ENCODE measurements around the gene HELB.
"Not testable (repeated sequence)": the region's sequence is repeated elsewhere in the genome, so short reads cannot be mapped to it uniquely, and the experiment has no call there.

The HELB gene

DNA sequence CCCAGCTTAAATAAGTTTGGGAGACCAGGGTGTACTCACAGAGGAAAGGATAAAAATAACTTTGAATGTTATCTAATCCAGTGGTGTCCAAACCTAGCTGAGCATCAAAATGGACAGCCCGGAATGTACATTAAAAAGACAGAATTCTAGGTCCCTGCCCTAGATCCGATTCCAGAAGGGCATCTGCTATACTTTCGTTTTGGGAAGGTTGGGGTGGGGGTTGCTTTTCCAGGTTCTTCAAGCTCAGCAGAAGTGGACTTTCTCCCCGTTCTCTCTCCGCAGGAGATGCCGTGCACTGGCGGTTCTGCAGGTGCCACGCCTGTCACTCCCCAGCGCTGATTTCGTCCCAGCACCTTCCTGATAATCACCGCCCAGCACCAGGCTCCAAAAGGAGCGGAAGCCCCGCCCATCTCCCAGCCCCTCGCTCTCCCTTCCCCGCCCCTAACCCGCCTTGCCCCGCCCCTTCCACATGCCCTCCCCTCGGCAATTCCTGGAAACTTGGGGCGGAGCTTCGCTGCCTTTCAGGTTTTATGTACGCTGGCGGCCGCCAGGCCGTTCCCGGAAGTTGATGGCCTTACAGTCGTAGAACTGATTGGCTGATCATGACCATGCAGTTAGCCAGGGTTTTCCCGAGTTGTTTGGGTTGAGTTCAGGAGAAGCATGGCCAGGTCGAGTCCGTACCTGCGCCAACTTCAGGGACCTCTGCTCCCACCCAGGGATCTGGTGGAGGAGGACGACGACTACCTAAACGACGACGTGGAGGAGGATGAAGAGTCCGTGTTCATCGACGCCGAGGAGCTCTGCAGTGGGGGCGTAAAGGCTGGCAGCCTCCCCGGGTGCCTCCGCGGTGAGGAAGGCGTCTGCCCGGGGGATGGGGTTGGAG lies at the start of gene HELB:
HELB (plus strand) TSS at position 550 of the 883 bp plus-strand sequence; CDS start at position 661, 111 bp downstream.
- peak; percentile 99 for DNase-seq

DNA sequence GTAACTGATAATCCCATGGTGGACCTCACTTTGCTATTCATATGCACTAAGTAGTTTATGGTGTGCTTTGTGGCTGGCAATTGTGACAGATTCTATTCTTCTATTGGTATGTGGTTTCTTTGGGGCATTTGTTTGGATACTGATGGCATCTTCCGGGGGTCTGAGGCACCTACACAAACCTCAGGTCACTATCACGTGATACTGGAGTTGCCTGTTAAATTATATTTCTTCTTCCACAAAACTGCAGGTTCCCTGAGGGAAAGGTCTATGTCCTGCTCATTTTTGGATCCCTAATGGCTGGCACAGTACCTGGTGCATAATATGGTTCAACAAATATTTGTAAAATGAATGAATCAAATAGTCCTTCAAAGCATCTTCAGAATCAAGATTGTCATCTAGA lies 49.5 kb upstream of the HELB start:
- DNase-seq, result no peak

DNA sequence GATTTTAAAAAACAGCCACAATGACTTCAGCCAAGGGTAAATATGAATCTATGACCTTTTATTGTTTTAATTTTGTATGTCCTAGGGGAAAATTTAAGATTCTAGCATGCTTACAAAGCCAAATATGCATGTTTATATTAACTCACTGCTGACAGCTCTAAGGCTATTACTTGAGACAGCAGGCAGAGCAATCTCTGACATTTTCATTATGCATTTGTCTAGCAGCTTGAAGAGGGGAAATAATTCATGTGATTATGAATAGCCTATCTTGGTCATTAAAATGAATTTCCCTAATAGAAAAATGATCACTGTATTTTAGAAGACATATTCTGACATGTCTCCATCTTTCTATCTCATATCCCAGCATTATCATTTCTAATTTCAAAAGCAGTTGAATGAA lies 46.6 kb upstream of the HELB start:
- DNase-seq, result no peak

DNA sequence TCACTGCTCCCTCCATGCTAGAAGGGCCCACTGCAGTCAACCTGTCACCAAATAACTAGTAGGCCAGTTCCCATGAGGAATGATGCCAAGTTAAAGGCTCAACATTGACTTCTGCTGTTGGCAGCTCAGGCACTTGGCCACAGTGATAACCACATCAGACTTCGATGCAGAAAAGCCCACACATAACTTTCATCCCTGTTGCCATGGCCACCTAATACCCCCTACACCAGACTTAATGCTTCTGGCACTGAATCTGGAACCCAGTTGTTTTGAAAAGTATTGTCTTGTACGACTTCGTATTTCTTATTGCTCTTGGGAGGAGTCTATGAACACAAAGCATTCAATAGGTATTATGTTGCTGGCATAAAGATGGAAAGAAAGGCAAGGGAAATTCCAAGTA lies 44.3 kb upstream of the HELB start:
- no peak for DNase-seq

DNA sequence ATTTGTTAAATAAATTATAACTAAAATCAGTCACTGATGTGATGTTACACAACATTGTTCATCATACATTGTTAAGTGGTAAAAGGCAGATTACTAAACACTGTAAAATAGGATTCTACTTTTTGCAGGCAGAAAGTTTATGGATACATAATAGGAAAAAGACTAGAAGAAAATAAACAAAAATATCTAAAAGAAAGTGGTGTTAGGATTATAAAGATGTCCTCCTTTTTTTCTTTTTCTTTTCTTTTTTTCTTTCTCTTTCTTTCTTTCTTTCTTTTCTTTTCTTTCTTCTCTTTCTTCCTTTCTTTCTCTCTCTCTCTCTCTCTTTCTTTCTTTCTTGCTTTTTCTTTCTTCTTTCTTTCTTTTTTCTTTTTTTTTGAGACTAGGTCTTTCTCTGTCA lies 39.6 kb upstream of the HELB start:
- no peak for DNase-seq

DNA sequence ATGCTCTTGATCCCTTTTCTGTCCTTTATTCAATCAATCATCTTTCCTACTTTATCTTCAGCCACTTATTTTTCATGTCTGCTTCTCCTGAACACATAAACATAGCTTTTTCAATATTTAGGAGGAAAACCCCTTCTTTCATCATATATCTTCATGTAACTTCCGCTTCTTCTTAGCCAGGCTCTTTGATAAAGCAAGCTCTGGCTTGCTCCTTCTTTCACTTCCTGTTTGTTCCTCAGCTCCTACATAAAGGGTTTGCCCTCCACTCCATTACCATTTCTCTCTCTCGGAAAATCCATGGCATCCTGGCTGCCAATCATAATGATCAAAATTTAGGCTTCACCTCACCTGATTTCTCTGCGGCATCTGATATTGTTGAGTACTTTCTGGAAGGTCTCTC lies 33.7 kb upstream of the HELB start:
- no peak for DNase-seq

DNA sequence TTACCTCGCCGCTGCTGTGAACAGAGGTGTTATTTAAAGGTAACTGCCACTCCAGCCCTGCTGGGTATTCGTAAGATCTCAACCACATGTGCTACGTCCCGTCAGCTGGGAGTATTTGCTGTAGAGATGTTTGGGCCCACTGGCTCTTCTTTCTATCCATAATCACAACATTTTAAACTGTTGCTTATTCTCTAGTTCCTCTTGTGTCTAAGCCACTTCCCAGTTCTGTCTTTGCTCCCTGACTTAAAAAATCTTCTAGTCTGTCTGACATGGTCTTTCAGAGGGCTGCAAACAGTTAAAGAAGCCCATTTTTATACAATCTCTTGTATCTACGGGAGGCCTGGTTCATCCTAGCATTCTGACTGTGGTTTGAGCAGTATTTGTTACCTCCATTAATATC lies 33.2 kb upstream of the HELB start:
- no peak for DNase-seq

DNA sequence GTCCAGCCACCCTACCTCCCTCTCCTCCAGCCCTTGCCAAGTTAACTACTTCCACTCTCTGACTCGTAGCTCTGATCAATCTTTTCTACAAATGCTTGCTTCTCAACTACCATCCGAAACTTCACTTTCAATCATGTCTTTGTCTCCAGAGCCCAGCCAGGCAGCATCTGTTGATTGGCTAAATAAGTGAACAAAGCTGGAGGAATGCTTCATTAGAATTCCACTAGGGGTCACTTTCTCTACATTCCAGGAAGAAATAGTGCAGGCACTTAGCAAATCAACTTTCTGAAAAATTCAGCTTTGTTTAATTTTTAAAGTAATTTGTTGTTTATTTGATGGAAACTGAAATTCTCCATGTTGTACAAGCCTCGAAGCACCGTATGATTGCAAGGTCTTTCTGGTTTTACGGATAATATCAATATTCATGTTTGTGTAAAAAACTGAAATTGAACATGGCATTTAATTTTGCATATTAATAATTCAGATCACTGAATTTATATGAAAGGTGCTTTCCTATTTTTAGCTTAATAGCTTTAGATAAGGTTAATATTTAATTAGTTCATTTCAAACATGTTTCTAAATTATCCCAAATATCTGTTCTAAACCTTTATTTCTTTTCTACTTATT lies 32.4 kb upstream of the HELB start:
- DNase-seq, result no peak

DNA sequence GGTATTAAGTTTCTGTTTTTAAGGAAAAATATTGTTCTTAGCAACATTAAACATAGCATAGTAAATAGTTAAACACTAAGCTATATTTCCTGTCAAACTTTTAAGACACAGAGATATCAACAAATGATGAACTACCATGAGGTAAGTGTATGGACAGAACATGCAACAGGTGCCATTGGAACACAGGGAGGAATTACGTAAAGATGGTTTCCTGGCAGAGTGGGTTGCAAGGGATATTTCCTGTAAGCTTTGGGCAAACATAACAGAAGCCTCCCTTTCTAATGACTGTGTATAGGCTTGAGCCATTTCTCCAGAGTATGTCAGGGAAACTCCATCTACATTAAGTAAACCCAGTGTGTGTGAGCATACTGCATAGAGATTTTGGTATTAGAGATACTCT lies 31.7 kb upstream of the HELB start:
- no peak for DNase-seq

DNA sequence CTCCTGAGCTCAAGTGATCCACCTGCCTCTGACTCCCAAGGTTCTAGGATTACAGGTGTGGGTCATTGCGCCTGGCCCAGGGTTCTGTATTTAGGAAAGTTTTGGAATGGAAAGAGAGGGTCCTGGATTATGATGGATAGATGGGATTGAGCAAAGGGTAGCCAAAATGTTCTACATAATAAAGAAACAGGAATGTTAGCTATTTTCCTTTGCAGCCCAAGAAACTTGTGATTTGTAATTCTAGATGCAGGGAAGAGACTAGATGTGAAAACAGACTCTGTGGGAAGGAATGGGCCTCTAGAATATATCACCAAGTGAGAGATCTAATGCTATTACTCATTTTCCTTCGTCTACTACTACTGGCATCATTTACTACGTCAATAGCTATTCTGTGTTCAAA lies 29.6 kb upstream of the HELB start:
- no peak for DNase-seq

DNA sequence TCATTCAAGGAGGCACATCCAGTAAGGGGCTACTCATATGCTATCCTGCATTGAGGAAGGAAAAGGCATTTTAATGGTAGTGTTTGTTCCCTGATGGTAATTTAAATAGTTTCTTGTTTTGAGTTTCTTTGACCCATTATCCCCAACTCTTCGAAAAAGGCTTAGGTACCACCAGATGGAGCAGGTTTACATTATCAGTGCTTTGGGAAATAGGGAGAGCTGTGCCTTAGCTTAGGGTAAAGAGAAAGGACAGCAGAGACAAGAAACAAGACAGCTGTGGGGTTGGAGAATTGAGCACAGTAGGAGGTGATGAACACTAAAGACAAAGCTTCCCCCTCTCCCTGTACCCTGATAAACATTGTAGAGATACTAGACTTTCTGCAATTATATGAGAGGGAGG lies 29.1 kb upstream of the HELB start:
- no peak for DNase-seq

DNA sequence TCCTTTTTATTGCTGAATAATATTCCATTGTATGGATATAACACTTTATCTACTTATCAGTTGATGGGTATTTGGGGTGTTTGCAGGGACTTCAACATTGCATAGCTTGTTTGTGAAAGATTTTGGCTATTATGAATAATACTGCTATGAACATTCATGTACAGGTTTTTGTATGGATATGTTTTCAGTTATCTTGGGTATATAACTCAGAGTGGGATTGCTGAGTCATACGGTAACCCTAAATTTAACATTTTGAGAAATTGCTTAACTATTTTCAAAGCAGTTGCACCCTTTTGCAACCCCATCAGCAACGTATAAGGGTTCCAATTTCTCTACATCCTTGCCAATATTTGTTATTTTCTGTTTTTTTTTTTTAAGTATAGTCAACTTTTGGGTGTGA lies 27.3 kb upstream of the HELB start:
- no peak for DNase-seq

DNA sequence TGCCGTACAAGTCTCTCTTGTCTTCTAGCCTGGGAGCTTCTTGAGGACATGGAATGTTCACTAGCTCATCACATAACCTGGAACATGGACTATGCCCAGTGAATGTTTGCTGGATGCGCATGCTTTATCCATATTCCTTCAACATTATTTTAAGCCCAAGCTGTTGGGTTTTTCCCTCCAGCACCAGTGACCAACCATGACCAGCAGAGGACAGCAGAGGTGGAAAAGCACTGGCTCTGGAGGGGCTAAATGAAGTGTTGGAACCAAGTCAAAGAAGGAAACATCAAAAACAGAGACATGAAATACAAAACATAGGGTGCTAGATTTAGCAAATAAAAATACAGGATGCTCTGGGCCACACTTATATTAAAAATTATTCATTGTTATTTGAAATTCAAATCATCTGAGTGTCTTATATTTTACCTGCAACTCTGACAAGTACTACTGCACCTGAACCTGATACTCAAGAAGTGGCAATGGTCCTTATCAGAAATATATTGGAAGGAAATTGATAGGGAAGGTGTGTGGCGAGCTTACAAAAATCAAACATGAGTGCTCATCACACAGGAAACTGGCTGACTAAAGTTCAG lies 23.1 kb upstream of the HELB start:
- no peak for DNase-seq

DNA sequence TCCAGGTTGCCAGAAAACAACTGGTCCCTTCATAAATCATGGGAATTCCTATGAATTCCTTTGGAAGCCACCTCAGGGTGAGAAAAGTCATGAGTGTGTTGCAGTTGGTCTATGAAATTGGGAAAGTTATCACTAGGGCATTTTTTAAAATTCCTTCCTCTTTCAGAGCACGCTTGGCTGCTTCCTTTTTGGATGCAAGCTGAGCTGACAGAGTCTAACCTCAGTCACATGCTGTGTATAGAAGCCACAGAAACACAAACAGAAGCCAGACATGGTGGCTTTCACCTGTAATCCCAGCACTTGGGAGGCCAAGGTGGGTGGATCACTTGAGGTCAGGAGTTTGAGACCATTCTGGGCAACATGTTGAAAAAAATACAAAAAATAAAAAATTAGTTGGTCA lies 21.7 kb upstream of the HELB start:
- DNase-seq, result no peak

DNA sequence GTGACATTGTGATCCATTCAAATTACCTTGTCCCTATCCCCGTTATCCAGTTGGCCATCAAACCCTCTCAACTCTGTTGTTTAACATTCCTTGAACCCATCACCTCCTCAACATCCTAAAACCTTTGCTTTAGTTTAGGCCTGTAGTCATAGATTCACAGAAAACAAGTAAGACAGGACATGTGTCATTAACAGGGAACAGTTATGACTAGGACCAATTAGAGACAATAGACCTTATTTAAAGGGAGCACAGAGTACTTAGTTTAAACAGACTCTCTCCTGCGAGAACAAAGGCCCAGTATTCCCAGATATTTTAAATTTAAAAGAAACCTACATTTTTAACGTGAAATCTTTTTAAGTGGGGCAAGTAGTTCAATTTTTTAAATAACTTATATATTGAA lies 20.0 kb upstream of the HELB start:
- no peak for DNase-seq

DNA sequence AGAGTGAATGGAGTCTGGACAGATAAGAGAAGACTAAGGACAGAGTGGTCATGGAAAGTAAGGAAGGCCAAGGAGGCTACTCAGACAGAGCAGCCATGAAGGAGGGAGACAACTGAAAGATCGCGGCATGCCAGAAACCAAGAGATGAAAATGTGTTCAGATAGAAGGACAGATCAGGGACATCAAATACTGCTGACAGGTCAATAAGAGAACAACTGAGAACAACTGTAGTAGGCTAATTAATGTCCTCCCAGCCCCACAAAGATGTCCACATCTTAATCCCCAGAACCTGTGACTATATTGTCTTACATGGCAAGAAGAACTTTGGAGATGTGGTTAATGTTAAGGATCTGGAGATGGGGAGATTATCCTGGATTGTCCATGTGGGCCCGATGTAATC lies 15.0 kb upstream of the HELB start:
- no peak for DNase-seq

DNA sequence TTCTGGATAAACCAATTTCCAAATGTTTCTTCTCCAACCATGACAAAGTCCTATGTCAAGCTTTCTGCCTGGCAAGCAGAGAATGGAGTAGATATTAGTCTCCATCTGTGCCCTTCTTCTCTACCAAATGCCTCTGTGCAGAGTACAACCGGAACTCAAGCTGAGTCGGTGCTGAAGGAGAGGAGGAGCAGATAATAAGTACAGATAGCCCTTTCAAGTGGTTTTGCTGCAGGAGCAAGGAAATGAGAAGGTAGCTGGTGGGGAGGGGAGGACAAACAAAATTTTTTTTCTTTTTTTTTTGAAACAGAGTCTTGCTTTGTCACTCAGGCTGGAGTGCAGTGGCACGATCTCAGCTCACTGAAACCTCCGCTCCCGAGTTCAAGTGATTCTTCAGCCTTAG lies 14.2 kb upstream of the HELB start:
- DNase-seq, result peak; percentile 38

DNA sequence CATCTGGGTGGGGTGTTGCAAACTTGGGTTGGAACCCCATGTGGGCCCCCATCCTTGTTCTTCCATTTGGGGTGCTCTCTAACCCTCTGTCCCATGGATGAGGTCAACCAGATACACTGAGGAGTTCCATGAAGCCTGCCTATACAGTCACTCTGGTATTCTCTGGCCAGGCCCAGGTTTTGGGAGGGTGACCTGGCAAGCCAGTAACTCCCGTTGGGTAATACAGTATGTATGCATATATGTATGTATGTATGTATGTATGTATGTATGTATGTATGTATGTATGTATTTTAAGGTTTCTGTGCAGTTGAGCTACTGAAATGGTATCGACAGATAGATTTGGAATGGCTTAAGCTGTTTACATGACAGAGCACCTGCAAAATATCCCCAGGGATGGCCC lies 12.8 kb upstream of the HELB start:
- no peak for DNase-seq

DNA sequence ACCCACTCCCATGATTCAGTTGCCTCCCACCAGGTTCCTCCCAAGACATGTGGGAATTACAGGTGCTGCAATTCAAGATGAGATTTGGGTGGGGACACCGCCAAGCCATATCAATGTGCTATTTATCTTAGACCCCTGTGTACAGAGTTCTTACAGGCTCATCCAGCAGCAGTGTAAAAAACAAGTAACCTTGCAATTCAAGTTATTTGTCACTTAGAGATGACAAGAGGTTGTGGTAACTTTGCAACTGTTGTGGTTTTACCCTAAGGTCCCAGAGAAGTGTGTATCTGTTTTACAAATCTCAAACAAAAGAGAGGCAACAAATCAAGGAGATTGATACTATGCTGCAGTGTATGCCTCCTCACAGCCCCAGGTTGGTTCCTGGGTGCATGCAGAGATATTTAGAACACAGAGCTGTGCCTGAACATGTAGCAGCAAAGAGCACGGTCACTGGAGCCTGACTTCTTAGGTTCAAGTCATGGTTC lies 11.5 kb upstream of the HELB start:
- no peak for DNase-seq

DNA sequence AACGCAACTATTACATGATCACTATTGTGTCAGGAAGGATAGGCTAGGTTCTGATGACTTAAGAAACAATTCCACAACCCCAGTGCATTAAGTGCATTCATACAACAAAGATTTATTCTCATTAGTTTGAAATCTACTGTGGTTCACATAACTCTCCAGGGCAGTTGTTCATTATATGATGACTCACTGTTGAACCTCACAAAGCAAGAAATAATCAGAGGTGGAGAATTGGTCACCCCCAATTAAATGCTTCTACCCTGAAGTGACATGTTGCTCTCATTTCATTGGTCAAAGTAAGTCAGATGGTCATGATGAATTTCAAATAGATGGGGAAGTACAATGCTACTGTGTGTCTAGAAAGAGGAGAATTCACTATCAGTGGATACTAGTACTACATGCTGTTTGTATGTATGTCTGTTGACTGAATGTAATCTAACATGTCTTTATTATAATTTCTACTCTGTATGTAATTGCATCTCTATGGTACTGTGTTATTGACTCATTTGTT lies 6.1 kb upstream of the HELB start:
- DNase-seq, result no peak

DNA sequence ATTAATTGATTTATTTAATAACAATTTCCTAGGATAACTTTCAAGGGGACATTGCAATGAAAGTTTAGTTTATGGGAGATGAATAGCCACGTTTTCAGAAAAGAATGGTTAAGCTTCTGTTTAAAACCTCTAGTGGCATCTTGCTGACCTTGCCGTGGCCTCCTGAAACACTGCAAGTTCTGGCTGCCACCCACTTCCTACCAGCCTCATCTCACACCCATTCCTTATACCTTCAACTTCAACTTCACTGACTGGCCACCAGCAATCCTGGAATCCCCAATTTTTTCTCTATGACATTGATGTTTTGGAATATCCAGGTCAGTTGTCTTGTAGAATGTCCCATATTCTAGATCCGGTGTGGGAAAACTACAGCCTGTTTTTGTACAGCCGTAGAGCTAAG lies 5.2 kb upstream of the HELB start:
- no peak for DNase-seq

DNA sequence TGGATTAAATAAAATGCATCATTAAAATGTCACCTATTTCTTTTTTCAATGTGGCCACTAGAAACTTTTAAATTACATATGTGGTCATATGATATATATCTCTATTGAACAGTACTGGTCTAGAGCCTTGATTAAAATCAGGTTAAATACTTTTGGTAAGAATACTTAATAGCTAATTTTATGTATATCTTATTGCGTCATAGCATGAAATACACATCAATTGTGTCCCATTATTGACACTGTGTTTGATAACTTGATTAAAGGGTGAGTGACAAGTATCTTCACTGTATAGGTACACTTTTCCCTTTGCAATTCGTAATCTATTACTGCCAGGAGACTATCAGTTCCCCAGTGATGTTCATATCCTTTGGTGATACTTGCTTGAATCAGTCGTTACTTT lies 4.4 kb upstream of the HELB start:
- DNase-seq, result no peak

DNA sequence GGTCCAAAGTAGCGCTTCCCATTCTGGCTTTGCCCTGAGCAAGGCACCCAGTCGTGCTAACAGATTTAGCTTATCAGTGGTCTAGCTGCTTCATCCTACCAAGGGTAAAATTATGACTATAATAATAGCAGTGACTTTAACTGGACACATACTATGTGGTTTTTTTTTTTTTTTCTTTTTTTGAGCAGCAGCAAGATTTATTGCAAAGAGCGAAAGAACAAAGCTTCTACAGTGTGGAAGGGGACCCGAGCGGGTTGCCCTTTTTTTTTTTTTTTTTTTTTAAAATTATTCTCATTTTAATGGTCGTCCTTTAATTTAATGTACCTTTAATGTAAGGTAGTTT lies 505 bp downstream of the HELB start:
- DNase-seq, result no peak

DNA sequence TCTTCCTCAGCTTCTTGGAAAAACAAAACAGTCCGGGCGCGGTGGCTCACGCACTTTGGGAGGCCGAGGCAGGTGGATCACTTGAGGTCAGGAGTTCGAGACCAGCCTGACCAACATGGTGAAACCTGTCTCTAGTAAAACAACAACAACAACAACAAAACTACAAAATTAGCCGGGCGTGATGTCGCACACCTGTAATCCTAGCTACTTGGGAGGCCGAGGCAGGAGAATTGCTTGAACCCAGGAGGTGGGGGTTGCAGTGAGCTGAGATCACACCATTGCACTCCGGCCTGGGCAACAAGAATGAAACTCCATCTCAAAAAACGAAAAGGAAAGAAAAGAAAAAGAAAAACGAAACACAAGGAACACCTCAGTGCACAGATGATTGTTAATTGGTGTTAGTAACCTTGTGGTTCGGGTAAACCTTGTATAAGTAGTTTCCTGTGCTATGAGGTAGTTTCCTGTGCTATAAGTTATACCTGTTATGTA lies 1.1 kb downstream of the HELB start:
- not testable (repeated sequence) for DNase-seq

Data from activated T-cell treated with anti-CD3 and anti-CD28 coated beads for 4 hours (primary cell).